Stimulated activated CD8-positive, alpha-beta memory T cell treated with anti-CD3 and anti-CD28 coated beads, Interleukin-7, amount 100 ng/mL, for 24 hours (primary cell): ENCODE data around the gene MEX3A.

Experiments
- DNase-seq: peaks from one replicate; pipeline ENCODE4 v3.0.0-alpha.2; 2020; ENCODE audit warnings: low read depth

The MEX3A gene

DNA sequence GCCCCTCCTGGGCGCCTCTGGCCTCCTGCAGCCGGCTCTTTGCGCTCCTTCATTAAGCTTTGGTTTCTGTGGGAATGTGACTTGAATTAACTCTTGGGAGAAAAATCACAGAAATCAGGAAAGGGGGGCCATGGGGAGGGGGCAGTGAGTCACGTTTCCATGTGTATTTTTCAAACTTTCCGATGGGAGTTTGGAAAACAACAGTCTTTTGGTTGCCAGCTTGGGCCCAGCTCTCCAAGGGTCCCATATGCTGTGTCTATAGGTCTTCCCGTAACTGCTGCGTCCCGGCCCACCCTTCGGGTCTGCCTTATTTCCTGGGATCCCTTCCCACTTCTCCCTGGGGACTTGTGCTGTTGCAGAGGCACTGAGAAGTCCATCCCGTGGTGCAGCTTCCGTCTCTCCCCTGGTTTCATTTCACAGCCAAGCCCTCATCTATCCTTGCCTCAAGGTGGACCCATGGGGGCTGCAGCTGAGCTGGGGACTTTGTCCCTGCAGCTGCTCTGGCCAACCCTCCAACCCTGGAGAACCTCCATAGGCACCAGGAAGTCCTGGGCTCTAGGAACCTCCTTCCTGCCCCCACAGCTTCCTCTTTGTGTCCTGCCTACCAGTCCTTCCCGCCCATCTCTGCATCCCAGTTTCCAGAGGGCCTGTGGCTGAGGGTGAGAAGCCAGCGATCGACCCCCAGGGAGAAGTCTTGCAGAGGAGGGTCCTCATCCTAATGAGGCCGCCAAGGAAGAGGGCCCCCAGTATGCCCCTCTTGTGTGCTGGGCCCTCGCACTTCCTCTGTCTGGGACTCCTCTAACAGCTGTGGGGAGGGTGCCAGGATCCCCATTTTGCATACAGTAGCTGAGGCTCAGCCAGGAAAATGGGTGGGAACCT lies 20.6 kb upstream of the MEX3A start:
- DNase-seq, result no peak

DNA sequence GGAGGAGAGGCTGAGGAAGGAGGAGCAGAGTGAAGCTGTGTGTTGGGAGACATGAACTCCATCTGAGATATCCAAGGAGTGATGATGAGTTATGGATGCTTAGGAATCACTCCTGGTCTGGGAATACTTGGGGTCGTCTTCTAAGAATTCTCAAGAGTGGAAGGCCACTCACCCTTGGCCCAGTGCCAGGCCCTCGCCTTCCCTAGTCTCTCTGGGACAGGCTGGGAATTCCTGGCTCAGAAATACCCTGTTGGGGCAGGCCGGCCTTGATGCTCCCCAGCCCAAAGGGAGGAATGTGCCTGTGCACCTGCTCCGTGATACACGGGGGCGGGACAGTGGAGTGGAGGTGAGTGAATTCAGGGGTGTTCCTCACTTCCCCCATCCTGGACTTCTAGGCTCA lies 19.6 kb upstream of the MEX3A start:
- no peak for DNase-seq

DNA sequence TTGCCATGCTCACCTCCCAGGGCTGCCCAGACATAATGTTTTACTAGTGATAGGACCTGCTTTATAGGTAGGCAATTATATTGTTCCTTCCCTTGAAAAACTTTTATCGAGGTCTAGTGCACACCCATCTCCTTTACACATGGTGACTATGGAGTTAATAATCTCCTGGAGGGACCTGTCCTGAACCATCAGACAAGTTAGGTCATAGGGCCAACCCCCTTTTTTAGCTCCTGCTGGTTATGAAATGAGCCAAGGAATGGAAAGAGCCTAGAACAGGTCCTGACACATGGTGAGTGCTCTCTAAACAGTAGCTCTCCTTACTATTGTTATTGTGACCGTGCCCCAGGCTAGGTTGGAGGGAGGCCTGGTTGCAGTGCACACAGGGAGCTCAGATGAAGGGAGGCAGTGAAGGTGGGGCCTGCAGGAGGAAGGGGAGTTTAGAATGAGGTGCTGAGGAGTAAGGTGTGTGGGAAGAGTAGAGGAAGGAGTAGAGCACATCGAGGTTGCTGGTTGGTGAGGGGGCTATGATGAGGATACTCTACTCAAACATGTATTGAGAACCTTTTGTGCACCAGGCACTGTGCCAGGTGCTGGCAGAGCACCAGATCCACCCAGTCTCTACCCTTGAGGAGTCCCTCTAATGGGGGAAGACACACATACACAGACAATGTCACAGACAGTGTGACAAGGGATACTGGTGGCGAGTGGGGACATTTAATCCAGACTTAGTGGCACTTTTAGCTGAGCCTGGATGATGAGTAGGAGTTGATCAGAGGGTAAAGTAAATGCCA lies 18.1 kb upstream of the MEX3A start:
- DNase-seq, result no peak

DNA sequence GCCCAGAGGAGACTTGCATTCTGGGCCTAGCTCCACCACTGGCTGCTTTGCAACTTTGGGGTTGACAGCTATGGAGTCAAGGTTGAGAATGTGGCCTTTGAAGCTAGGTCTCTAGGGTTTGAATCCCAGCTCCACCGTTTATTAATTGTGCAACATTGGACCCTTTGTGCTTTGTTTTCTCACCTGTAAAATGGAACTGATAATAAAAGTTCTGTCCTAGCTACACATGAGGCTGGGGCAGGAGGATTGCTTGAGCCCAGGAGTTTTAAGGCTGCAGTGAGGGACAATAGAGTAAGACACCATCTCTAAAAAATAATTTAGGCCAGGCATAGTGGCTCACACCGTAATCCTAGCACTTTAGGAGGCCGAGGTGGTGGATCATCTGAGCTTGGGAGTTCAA lies 17.0 kb upstream of the MEX3A start:
- DNase-seq, result no peak

DNA sequence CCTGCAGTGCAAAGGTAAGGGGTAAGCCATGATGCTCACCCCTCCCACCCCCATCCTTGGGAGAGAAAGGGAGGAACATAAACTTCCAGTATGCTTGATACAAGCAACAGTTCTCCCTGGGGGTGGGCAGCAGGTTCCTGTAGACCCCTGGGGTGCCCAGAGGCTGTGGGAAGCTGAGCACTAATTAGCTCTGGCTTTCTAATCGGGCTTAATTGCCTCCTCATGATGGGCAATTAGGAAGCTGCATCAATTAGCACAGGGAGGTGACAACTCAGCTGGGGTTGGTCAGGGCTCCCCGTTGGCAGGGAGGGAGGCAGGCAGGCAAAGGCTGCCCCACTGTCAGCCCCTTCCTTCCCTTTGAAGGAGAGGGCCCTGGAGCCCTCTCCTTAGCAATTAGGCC lies 16.5 kb upstream of the MEX3A start:
- DNase-seq, result no peak

DNA sequence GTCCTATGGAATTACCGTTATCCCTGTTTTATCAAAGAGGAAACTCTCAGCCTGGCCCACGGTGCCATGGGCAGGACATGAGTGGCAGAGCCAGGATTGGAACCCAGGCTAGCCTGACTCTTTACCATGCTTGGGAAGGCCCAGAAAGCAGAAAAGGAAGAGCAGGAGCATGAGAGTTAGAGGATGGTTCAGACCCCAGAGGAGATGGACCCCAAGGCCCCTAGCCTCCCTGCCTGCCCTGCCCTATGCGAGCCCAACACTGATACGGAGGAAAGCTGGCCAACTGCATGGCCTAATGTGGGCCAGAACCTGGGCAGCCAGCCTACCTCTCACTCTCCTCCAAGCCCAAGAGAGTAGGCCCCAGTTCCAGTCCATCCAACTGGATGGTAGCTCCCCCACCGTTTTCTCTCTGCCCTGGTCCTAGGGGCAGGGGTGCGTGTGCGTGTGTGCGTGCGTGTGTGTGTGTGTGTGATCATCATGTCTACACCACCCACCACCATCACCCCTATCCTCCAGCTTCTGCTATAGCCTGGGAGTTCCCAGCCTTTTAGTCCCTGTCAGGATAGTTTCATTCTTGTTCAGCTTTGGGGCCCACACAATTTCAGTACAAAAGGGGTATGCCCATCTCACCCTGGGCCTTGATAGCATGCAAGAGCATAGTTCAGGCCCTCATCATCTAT lies 15.4 kb upstream of the MEX3A start:
- DNase-seq, result no peak

DNA sequence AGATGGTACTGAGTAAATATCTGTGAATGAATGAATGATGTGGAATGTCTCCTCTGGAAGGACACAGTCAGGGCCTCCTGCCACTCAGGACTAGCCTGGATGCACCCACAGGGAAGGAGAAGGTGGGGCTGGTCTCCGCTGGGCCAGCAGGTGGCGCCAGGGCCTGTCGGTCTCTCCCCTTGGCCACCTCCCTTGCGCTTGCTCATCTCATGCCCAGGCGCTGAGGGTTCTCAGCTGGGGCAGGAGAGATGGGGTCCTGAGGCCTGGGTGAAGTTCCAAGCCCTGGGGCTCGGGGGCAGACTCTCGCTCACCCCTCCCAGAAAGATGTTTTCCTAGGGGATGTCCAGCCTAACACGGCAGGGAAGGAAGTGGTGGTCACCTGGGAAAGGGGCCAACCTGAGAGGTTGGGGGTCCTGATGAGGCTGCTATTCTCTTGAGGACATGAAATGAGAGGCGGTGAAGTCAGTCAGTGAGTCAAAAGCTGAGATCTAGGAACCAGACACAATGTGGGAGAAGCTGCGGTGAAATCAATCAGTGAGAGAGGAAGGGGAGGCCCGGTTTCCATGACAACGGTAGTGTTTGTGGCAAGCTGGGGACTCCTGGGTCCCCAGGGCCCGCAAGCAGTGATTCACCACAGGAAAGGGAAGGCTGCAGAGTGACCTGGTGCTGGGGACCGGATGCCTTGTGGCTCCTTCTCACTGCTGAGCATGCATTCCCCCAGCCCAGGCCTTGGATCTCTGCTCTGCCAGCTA lies 14.6 kb upstream of the MEX3A start:
- DNase-seq, result peak; percentile 71

DNA sequence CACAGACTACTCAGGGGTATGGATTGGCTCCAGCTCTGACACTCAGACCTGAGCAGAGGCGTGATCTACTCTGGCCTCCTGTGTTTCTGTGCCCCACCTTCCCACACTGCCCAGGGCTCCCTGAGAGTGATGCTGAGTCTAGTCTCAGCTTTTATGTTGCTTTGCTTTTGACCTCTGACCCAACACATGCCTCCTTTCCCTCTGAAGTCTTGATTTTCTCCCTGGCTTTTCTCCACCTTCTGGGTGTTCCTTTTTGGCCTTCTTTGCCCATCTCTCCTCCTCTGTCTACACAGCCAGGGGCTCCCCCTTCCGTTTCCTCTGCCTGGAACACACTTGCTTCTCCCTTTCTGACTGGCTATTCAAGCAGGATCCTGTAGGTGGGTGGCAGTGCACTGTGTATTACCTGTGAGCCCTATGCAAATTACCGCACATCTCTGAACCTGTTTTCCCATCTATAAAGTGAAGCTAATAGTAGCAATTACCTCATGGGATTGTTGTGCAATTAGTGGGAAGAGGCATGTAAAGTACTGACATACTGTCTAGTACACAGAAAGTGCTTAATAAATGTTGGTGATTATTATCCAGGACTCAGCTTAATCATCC lies 13.7 kb upstream of the MEX3A start:
- DNase-seq, result no peak

DNA sequence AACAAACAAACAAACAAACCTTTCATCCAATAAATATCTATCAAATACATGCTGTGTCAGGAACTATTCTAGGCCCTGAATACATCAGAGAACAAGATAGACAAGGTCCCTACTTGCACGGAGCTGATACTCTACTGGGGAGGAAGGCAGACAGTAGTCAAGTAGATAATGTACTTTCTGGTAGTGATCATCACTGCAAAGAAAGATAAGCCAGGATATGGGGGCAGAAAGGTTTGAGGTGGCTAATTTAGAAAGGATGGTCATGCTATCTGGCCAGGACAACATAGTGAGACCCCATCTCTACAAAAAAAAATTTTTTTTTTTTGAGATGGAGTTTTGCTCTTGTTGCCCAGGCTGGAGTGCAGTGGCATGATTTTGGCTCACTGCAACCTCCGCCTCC lies 9.3 kb upstream of the MEX3A start:
- no peak for DNase-seq

DNA sequence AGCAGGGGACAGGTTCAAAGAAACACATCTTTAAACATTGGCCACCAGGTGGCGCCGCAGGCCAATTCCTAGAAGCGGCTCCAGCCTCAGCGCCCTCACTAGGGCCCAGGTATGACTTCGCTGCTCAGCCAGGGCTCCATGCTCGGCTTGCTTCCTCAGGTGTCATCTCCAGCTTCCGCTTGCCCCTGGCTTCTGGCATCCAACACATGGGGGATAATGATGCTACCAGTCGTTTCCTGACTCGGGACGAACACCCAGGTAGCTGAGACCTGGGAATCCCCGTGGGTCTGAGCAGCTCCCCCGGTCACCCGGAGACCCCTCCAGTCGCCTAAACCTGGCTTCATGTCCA lies 8.5 kb upstream of the MEX3A start:
- DNase-seq, result peak; percentile 82

DNA sequence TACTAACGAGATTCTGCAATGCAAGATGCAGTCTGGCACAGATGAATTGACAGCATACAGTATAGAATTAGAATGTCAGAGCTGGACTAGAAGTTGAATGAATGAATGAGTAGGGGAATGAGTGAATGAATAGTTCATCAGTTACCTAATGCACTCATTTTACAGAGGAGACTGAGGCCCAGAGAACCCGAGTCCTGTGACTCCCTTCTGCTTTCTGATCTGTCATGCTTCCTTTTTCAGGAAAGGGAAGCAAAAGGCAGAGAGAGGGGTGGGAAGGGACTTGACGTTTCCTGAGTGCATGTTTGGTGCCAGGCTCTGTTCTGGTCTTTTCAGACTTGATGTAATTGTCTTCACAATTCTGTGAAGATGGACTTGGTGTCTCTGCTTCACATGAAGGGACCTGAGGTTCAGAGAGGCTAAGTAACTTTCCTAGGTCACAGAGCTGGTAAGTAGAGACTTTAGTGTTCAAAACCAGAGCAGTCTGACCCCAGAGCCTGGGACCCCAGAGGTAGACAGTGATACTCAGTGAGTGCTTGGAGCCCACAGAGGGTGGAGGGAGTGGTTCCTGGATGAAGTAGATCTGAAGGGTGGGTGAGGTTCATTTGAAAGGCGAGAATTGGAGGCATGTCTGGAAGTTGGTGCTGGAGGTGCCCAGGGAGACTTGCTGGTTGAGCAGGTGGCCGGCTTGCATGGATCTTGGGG lies 8.0 kb upstream of the MEX3A start:
- no peak for DNase-seq

DNA sequence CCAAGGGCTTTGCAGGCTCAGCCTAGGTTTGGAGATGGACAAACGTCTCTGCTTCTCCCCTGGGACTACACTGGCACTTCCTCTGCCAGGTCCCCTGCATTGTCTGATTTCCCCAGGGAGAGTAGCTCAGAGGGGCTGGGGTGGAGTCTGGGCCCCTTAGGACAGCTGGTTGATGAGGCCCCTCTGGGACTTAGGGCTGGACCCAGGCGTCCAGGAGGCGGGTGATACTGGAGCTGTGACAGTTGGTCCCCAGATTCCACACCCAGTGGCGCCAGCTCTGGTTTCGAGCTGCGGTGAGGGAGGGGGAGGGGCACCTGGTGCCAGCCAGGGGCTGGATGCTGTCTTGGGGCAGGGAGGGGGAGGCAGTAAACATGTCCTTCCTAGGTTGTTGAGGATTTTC lies 7.4 kb upstream of the MEX3A start:
- DNase-seq, result no peak

DNA sequence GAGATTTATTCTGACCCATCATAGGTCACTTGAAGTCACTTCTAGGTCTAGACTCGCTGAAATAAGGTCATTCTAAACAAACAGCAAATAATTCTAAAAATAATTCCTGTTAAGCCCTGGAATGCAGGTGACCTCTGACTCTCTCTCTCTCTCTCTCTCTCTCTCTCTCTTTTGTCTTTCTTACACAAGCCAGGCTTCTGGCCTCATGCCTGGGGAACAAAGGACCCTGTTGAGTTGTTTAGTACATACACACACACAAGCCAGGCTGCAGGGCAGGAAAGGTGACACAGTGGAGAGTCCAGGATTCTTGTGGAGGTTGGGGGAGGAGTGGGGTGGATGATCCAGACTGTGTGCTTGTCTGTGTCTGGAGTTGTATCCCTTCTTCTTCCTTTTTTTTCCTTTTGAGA lies 4.0 kb upstream of the MEX3A start:
- no peak for DNase-seq

DNA sequence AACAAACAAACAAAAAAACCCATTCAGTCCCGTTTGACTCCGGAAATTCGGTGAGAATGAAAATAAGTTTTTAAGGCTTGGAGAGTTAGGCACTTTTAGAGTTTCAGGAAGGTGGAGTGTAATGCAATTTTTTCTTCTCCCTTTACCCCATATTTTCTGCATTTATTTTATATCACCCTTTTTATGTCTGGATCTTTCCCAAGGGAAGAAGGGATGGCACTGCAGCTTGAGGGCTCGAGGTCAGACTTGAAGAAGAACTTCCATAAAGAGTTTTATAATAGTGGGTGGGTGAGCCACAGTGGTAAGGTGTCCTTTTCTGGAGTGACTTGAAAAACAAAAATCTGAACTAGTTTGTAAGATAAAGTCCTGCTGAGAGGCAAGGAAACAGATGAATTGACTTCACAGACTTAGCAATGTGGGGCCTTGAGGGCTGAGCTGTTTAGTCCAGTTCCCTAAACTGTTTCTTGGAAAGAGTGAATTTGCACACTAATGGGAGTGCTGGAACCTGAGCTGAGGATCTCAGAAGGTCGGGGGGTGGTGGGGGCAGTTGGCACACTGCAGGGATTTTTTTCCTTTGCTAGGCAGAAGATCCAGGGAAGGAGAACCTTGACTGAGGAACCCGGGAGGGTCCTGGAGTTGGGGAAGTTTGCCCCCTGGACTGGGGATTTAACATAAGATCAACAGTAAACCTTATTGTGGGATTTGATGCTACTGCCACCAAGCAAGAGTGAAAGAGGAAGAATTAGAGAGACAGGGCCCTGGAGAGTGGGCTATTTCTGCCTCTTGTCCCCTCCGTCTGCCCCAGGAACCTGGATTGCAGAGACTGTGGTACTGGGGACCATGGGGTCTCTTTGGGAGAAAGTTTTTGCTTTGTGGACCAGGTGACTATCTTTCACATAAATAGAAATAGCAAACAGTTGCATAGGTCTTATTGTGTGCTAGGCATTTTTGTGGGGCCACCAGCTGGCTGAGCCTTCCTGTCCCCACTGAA lies 1.8 kb upstream of the MEX3A start:
- no peak for DNase-seq

DNA sequence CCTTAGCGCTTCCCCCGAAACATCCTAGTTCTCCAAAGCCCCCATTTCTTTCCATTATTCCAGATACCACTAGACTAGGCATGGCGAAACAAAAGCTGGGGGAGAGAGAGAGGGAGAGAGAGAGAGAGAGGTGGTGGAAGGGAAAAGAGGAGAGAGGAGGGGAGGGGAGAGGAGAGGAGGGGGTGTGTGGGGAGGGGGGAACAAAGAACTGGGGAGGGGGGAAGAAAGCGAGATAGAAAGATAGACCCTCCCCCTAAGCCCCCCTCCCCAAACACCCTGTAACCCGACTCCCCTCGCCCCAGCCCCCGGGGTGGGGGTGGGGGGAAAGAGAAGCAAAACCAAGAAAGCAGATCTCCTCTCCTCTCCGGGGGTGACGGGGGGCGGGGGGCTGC lies 352 bp downstream of the MEX3A start:
- no peak for DNase-seq

DNA sequence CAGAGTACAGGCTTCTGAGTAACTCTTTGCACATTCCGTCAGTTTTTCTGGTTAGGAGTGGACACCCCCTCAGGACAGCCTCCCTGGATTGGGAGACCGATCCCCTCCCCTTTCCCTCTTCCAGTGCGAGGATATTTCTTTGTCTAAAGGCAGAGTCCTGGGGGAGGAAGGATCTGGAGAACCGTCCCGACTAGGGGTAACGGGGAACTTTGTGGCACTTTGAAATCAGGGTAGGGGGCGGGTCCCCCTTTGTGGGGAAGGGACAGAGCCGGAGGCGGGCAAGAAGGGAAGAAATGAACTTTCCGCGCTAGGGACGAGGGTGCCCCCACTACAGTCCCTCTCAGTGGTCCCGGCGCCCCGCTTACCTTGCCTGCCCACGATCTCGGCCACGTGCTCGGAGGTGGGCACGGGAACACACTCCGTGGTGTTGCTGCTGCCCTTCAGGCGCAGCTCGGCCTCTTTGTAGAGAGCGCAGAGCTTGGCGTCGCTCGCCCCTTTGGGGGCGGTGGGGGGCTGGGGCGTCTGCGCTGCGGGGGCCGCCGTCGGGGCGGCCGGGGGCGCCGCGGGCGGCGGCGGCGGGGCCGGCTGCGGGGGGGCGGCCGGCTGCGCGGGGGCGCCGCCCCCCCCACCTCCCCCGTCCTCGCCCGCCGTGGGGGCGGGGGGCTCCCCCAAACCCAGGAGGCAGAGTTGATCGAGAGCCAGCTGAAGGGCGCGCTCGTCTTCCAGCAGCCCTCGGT lies 917 bp downstream of the MEX3A start:
- DNase-seq, result no peak

DNA sequence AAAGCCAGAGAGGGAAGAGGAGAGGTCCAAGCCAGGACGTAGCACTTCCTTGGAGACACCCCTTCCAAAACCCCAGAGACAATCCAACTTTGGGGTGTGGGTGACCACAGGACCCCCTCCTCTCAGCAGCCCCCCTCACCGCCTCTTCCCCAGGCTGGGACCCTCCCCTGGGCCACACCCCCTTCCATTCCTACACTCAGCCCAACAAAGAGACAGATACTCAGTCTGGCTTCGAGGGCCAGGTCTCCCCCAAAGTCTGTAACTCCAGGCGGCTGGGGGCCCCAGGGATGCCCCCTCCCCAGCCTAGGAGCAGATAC lies 1.4 kb downstream of the MEX3A start:
- no peak for DNase-seq

DNA sequence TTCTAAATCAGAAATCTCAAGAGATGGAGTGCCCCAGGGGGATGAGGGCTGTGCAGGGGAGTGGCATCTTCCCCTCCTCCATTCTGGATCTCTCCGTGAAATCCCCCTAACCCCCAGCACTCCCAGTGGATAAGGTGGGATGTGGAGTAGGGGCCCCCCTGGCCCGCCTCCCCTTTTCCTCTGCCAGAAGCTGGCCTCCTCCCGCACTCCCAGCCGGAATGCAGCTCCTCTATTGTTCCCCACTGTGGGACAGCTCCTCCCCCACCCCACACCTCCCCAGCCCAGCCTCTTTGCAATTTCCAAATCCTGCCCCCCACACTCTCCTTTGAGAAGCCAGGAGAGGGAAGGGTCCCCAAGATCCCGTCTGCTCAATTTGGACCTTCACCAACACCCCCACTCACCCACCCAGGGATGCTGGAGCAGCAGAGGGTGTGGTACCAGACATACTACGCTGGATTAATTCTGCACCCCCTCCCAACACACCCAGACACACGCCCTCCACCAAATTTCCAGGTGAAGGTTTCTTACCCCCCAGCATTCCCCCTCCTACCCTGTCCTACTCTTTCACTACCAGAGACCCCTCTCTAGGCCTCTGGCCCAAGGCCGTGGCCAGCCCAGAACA lies 1.9 kb downstream of the MEX3A start:
- no peak for DNase-seq

DNA sequence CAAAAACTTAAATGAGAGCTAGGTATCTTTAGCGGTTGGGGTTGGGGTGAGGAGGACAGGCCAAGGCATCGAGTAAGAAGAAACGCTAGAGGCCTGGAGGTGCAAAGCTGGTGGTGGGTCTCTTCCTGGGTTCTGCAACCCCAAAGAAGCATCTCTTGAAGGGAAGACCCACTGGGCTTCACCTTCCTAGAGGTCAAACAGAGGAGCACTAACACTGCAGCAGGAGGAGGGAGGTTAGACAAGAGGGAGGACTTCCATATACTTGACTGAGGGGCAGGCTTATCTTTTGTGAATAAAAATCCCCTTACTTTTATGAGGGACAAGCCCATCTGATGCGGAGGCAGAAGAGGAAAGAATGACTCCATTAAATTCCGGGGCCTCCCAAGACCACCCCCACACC lies 2.5 kb downstream of the MEX3A start:
- DNase-seq, result no peak
